Lung (tissue), 12 donors: ENCODE results near the gene ITPRIPL2. TPM values are rescaled to one million over a fixed set of nuclear protein-coding genes. Genes with fewer than 3 reads are reported as not detected.

Experiments
- ATAC-seq: fragments of 200-7000 bp; cut with Tn5 transposase; one replicate; pipeline ENCODE4 v1.9.1; 2020; ENCODE audit warnings: moderate number of reproducible peaks; ENCODE audit not compliant: insufficient read depth, low FRiP score
- DNase-seq, 3 donors: peaks; one replicate each; pipeline ENCODE4 v3.0.0-alpha.2; 2013 to 2017
- H3K27ac ChIP-seq, 2 donors: one replicate each; pipeline ENCODE4 v1.5.1; 2013; ENCODE audit warnings: mild to moderate bottlenecking in 2 of 2, moderate library complexity in 2 of 2, control low read depth in 1 of 2, inconsistent platforms in 1 of 2, low read depth in 1 of 2, low read length in 1 of 2
- H3K27me3 ChIP-seq, 3 donors: one replicate each; pipeline ENCODE4 v1.5.1; 2013; ENCODE audit warnings: low read length in 2 of 3; ENCODE audit not compliant: control insufficient read depth in 3 of 3, insufficient read depth in 3 of 3
- H3K36me3 ChIP-seq, 4 donors: one replicate each; pipeline ENCODE4 v1.5.1; 2013; ENCODE audit warnings: low read length in 4 of 4, mild to moderate bottlenecking in 1 of 4, moderate library complexity in 1 of 4; ENCODE audit not compliant: control insufficient read depth in 4 of 4, insufficient read depth in 4 of 4
- H3K4me1 ChIP-seq, 5 donors: one replicate each; pipeline ENCODE4 v1.5.1; 2013; ENCODE audit warnings: low read length in 5 of 5, mild to moderate bottlenecking in 2 of 5, moderate library complexity in 1 of 5; ENCODE audit not compliant: control insufficient read depth in 5 of 5, insufficient read depth in 5 of 5
- H3K4me3 ChIP-seq: one replicate; pipeline ENCODE4 v1.5.1; 2013; ENCODE audit warnings: mild to moderate bottlenecking, control low read depth, moderate library complexity
- H3K9ac ChIP-seq, 2 donors: one replicate each; pipeline ENCODE4 v1.5.1; 2013; ENCODE audit warnings: low read length in 2 of 2, control low read depth in 1 of 2; ENCODE audit not compliant: insufficient read depth in 1 of 2
- H3K9me3 ChIP-seq, 4 donors: one replicate each; pipeline ENCODE4 v1.5.1; 2013; ENCODE audit warnings: low read length in 3 of 4, mild to moderate bottlenecking in 1 of 4, moderate library complexity in 1 of 4; ENCODE audit not compliant: control insufficient read depth in 4 of 4, insufficient read depth in 3 of 4
- CTCF ChIP-seq: IDR thresholded peaks from 2 replicates; pipeline ENCODE4 v1.5.1; 2012; ENCODE audit warnings: mild to moderate bottlenecking; ENCODE audit errors: control extremely low read depth, extremely low read depth
- WGBS, 2 donors: extraction: QIAGEN DNeasy Blood & Tissue Kit; methylation state at CpG; one replicate each; pipeline ENCODE4 v1.1.7; 2013; 5-methylcytosine and 5-hydroxymethylcytosine counted together
- polyA plus RNA-seq, 2 donors: library from polyadenylated mRNA; stranded (reverse); fragments of 200-250 nt; gene quantifications; one replicate each; pipeline ENCODE4 v1.2.1, GENCODE V29; 2013
- total RNA-seq, 2 donors: library from RNA; depleted of rRNA in 1 of 2; stranded (reverse); fragments of >200 nt in 1 of 2; gene quantifications; one replicate each; pipeline ENCODE4 v1.2.1, GENCODE V29; 2014 to 2021
- donor health status: control.
- donor health status: control.
- donor health status: Bipolar disorder and iron deficiency.
- donor health status: healthy.
- donor health status: DM: yes; HTN: yes; CAD: no.

Gene ITPRIPL2
- total and polyA plus RNA-seq, 4 donors = 12.4 to 86.3 (median 28.3) TPM

- ATAC-seq (peak; percentile 12), DNase-seq (peak; percentile 72 to 81 (median 72))
- Histone ChIP-seq H3K27me3 (no peaks in the 10 kb centered on the region), H3K36me3 (peaks cover 0 to 12% (median 9%) of the 10 kb centered on the region in 4 donors), H3K9ac (no peak overlapping the region), H3K27ac (peak overlapping the region; percentile 85 to 98), H3K4me3 (peak overlapping the region; percentile 49), H3K4me1 (peaks cover 3 to 65% (median 19%) of the 10 kb centered on the region in 5 donors), H3K9me3 (no peaks in the 10 kb centered on the region)
- WGBS, 2 donors = 13 to 23% methylated on average over 65 to 80 of the region's 80 CpGs
- no peak for TF ChIP-seq CTCF
Observed at GRCh38 chr16:19114359-19115147, 789 bp downstream of the ITPRIPL2 start.

GRCh38 chr16:19115148-19116021 lies 1.6 kb downstream of the ITPRIPL2 start:
- no peak for TF ChIP-seq CTCF
- H3K27me3 ChIP-seq = no peaks in the 10 kb centered on the region
- H3K9ac ChIP-seq = no peak overlapping the region
- peak overlapping the region; percentile 85 to 98 for H3K27ac ChIP-seq
- DNase-seq (no peak), ATAC-seq (no peak)
- WGBS, 2 donors = 69 to 83% methylated on average over 50 of the region's 50 CpGs
- peaks cover 0 to 15% (median 10%) of the 10 kb centered on the region in 4 donors for H3K36me3 ChIP-seq
- H3K4me3 ChIP-seq = peak overlapping the region; percentile 49
- peaks cover 3 to 70% (median 19%) of the 10 kb centered on the region in 5 donors for H3K4me1 ChIP-seq
- no peaks in the 10 kb centered on the region for H3K9me3 ChIP-seq

- Histone ChIP-seq H3K27ac (peak overlapping the region in 1 of 2 donors; percentile 59), H3K9ac (peak overlapping the region in 1 of 2 donors; percentile 34)
Observed at GRCh38 chr16:19116711-19117449, 3.1 kb downstream of the ITPRIPL2 start.

More at GRCh38 chr16:19116711-19117449, 3.1 kb downstream of the ITPRIPL2 start:
- 39 to 50% methylated on average over 6 of the region's 6 CpGs for WGBS, 2 donors
- H3K9me3 ChIP-seq = no peaks in the 10 kb centered on the region
- DNase-seq = no peak
- no peak overlapping the region for H3K4me3 ChIP-seq
- H3K27me3 ChIP-seq = no peaks in the 10 kb centered on the region
- ATAC-seq = no peak
- H3K4me1 ChIP-seq = peaks cover 3 to 62% (median 19%) of the 10 kb centered on the region in 5 donors
- peaks cover 0 to 15% (median 12%) of the 10 kb centered on the region in 4 donors for H3K36me3 ChIP-seq
- TF ChIP-seq CTCF = no peak
